Endodermal cell (in vitro differentiated cells): ENCODE data around the gene IFIT1. TPM values are rescaled to one million over a fixed set of nuclear protein-coding genes. Genes with fewer than 3 reads are reported as not detected.
"Not testable (repeated sequence)": the region's sequence is repeated elsewhere in the genome, so short reads cannot be mapped to it uniquely, and the experiment has no call there.

Experiments used
- DNase-seq: peaks from one replicate; pipeline ENCODE4 v3.0.0-alpha.2; 2017
- H3K27ac ChIP-seq: 2 replicates; pipeline ENCODE4 v1.5.1; 2013; ENCODE audit warnings: mild to moderate bottlenecking, low read depth, low read length, moderate library complexity
- H3K27me3 ChIP-seq: 2 replicates; pipeline ENCODE4 v1.6.1; 2013; ENCODE audit warnings: mild to moderate bottlenecking, low read length, moderate library complexity; ENCODE audit not compliant: insufficient read depth, control insufficient read depth, poor library complexity, severe bottlenecking
- H3K36me3 ChIP-seq: 2 replicates; pipeline ENCODE4 v1.7.0; 2013; ENCODE audit warnings: mild to moderate bottlenecking, low read length, moderate library complexity; ENCODE audit not compliant: control insufficient read depth, insufficient read depth
- H3K4me1 ChIP-seq: one replicate; pipeline ENCODE4 v1.7.0; 2013; ENCODE audit warnings: low read length; ENCODE audit not compliant: control insufficient read depth, insufficient read depth
- H3K4me3 ChIP-seq: 2 replicates; pipeline ENCODE4 v1.5.1; 2013; ENCODE audit warnings: mild to moderate bottlenecking, low read length, moderate library complexity
- H3K9ac ChIP-seq: 2 replicates; pipeline ENCODE4 v1.6.1; 2013; ENCODE audit warnings: mild to moderate bottlenecking, low read length, moderate library complexity; ENCODE audit not compliant: poor library complexity, severe bottlenecking; ENCODE audit errors: extremely low read depth
- H3K9me3 ChIP-seq: 2 replicates; pipeline ENCODE4 v1.6.1; 2013; ENCODE audit warnings: mild to moderate bottlenecking, low read length, moderate library complexity; ENCODE audit not compliant: control insufficient read depth
- H3K27ac Mint-ChIP-seq: 2 replicates; pipeline ENCODE4 v1.8.0; 2020; ENCODE audit warnings: mixed read lengths
- H3K27me3 Mint-ChIP-seq: 2 replicates; pipeline ENCODE4 v1.8.0; 2021; ENCODE audit warnings: mild to moderate bottlenecking, mixed read lengths; ENCODE audit not compliant: insufficient read depth
- H3K36me3 Mint-ChIP-seq: 2 replicates; pipeline ENCODE4 v1.8.0; 2020; ENCODE audit warnings: low read depth, mixed read lengths
- H3K4me1 Mint-ChIP-seq: 2 replicates; pipeline ENCODE4 v1.8.0; 2020; ENCODE audit warnings: mixed read lengths
- H3K4me3 Mint-ChIP-seq: 2 replicates; pipeline ENCODE4 v1.8.0; 2020; ENCODE audit warnings: mild to moderate bottlenecking, moderate library complexity, mixed read lengths
- H3K9me3 Mint-ChIP-seq: 2 replicates; pipeline ENCODE4 v1.8.0; 2020; ENCODE audit warnings: mild to moderate bottlenecking, mixed read lengths
- WGBS, 2 experiments: methylation state at CpG; one replicate each; pipeline versions ENCODE4 v1.1.5 to v1.1.7; 2013; ENCODE audit warnings: missing lambda C conversion rate in 2 of 2, mixed read lengths in 1 of 2; ENCODE audit not compliant: insufficient coverage in 1 of 2, insufficient read length in 1 of 2; 5-methylcytosine and 5-hydroxymethylcytosine counted together
- total RNA-seq, 2 donors: library from RNA; stranded (reverse); fragmentation: NEBNext Ultra II Directional in 1 of 2; extraction: Animal tissue kit (Norgen Biotek cat#: 25700) in 1 of 2; gene quantifications; 2 replicates in 1 of 2; 3 replicates in 1 of 2; pipeline ENCODE4 v1.2.1, GENCODE V29; 2021
- TF ChIP-seq, protein P1 (sequence below): fragments of 200-600 bp; sonication (generic); conservative IDR thresholded peaks from 2 replicates; pipeline ENCODE4 v1.5.0; 2021; ENCODE audit warnings: antibody characterized with exemption, mild to moderate bottlenecking

IFIT1 gene
- total RNA-seq, 2 donors from 2014 or later, result 0.59 TPM; not detected in 1

DNA sequence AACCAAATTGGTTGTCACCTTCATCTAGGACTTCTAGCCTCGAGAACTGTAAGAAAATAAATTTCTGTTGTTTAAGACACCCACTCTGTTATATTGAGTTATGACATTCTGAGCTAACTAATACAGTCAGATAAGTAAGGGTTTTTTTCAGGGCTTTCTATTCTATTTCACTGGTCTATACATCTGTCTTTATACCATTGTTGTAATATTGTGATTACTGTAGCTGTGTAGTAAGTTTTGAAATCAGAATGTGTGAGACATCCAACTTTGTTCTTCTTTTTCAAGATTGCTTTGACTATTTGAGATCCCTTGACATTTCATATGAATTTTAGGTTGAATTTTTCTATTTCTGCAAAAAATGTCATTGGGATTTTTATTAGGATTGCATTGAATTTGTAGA is 7.5 kb downstream of the IFIT1 start:
- Mint-ChIP-seq H3K9me3 (peaks cover 27% of the 10 kb centered on the region), H3K36me3 (peaks cover 3% of the 10 kb centered on the region), H3K4me1 (no peaks in the 10 kb centered on the region), H3K4me3 (no peak overlapping the region), H3K27me3 (no peaks in the 10 kb centered on the region), H3K27ac (no peak overlapping the region)
- Histone ChIP-seq H3K4me3 (no peak overlapping the region), H3K27ac (no peak overlapping the region), H3K9me3 (peaks cover 4% of the 10 kb centered on the region), H3K36me3 (no peaks in the 10 kb centered on the region), H3K27me3 (no peaks in the 10 kb centered on the region), H3K9ac (no peak overlapping the region), H3K4me1 (no peaks in the 10 kb centered on the region)
- TF ChIP-seq, protein P1, sequence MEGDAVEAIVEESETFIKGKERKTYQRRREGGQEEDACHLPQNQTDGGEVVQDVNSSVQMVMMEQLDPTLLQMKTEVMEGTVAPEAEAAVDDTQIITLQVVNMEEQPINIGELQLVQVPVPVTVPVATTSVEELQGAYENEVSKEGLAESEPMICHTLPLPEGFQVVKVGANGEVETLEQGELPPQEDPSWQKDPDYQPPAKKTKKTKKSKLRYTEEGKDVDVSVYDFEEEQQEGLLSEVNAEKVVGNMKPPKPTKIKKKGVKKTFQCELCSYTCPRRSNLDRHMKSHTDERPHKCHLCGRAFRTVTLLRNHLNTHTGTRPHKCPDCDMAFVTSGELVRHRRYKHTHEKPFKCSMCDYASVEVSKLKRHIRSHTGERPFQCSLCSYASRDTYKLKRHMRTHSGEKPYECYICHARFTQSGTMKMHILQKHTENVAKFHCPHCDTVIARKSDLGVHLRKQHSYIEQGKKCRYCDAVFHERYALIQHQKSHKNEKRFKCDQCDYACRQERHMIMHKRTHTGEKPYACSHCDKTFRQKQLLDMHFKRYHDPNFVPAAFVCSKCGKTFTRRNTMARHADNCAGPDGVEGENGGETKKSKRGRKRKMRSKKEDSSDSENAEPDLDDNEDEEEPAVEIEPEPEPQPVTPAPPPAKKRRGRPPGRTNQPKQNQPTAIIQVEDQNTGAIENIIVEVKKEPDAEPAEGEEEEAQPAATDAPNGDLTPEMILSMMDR, result no peak
- no peak for DNase-seq
- 100% methylated on average over 1 of the region's 1 CpG; no CpG with 5 or more reads in 1 of the 2 experiments for WGBS, 2 experiments

DNA sequence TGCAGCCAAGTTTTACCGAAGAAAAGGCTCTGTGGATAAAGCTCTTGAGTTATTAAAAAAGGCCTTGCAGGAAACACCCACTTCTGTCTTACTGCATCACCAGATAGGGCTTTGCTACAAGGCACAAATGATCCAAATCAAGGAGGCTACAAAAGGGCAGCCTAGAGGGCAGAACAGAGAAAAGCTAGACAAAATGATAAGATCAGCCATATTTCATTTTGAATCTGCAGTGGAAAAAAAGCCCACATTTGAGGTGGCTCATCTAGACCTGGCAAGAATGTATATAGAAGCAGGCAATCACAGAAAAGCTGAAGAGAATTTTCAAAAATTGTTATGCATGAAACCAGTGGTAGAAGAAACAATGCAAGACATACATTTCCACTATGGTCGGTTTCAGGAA is 10.6 kb downstream of the IFIT1 start:
- Mint-ChIP-seq H3K27me3 (no peaks in the 10 kb centered on the region), H3K4me1 (no peaks in the 10 kb centered on the region), H3K36me3 (peaks cover 1% of the 10 kb centered on the region), H3K4me3 (no peak overlapping the region), H3K27ac (no peak overlapping the region), H3K9me3 (peaks cover 14% of the 10 kb centered on the region)
- H3K36me3 ChIP-seq, result no peaks in the 10 kb centered on the region
- H3K4me3 ChIP-seq, result no peak overlapping the region
- H3K27me3 ChIP-seq, result no peaks in the 10 kb centered on the region
- TF ChIP-seq, protein P1, result no peak
- no peak for DNase-seq
- H3K9me3 ChIP-seq, result no peaks in the 10 kb centered on the region
- no peak overlapping the region for H3K27ac ChIP-seq
- no peaks in the 10 kb centered on the region for H3K4me1 ChIP-seq
- H3K9ac ChIP-seq, result no peak overlapping the region
- 94 to 100% methylated on average over 1 to 2 of the region's 2 CpGs for WGBS, 2 experiments

DNA sequence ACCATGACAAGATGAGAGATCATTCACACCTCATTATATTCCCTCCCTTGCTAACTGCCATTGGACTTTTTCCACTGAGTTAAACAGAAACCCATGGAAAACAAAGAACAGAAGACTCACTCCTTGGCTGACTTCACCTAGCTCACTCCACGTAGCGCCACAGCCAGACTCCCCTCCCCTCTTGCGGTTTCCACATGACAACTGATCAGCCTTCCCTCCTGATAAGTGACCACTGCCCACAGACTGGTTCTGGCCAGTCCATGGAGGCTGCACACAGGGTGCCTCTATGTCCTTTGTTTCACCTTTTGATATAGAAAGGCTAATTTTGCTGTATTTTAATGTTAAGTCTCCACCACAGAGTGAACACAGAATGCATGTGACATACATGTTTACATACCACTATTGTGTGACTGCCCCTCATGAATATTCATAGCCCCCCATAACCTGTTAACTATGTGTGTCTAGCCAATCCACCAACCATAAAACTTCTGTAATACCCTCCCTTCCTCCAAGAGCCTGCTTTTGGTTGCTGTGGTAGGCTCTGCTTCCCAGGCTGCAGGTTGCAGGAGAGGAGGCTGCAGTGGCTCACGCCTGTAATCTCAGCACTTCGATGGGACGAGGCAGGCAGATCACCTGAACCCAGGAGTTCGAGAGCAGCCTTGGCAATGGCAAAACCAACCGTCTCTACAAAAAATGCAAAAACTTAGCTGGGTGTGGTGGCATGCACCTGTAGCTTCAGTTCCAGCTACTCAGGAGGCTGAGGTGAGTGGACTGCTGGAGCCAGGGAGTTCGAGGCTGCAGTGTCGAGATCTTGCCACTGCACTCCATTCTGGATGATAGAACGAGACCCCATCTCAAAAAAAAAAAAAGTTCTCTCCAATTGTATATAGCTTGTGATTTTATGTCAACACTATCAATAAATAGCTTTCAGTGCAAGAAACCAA is 12.0 kb downstream of the IFIT1 start:
- Mint-ChIP-seq H3K27ac (no peak overlapping the region), H3K4me1 (peaks cover 5% of the 10 kb centered on the region), H3K27me3 (no peaks in the 10 kb centered on the region), H3K36me3 (no peaks in the 10 kb centered on the region), H3K4me3 (no peak overlapping the region), H3K9me3 (peaks cover 6% of the 10 kb centered on the region)
- Histone ChIP-seq H3K27me3 (no peaks in the 10 kb centered on the region), H3K9me3 (no peaks in the 10 kb centered on the region), H3K4me3 (no peak overlapping the region), H3K27ac (no peak overlapping the region), H3K9ac (no peak overlapping the region), H3K36me3 (no peaks in the 10 kb centered on the region), H3K4me1 (no peaks in the 10 kb centered on the region)
- 87 to 100% methylated on average over 2 to 10 of the region's 11 CpGs for WGBS, 2 experiments
- TF ChIP-seq, protein P1, result no peak
- no peak for DNase-seq

DNA sequence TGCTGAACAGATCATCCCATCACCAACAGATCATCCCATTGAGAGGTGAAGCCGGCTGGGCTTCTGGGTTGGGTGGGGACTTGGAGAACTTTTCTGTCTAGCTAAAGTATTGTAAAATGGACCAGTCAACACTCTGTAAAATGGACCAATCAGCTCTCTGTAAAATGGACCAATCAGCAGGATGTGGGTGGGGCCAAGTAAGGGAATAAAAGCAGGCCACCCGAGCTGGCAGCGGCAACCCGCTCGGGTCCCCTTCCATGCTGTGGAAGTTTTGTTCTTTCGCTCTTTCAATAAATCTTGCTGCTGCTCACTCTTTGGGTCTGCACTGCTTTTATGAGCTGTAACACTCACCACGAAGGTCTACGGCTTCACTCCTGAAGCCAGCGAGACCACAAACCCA is 13.8 kb downstream of the IFIT1 start:
- WGBS, 2 experiments, result 88 to 97% methylated on average over 4 to 9 of the region's 9 CpGs
- not testable (repeated sequence) for H3K36me3 ChIP-seq, H3K27me3 ChIP-seq, H3K36me3 Mint-ChIP-seq, H3K27me3 Mint-ChIP-seq, H3K4me1 Mint-ChIP-seq, H3K4me1 ChIP-seq, H3K4me3 Mint-ChIP-seq, H3K9me3 ChIP-seq, H3K27ac Mint-ChIP-seq, H3K9ac ChIP-seq, DNase-seq, H3K27ac ChIP-seq, H3K4me3 ChIP-seq, H3K9me3 Mint-ChIP-seq

DNA sequence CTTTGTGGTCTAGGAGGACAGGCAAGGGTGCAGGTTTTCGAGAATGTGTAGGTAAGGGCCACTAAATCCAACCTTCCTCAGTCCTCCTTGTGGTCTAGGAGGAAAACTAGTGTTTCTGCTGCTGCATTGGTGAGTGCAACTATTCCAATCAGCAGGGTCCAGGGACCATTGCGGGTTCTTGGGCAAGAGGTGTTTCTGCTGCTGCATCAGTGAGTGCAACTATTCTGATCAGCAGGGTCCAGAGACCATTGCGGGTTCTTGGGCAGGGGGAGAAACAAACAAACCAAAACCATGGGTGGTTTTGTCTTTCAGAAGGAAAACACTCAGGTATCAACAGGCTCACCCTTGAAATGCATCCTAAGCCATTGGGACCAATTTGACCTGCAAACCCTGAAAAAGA is 15.4 kb downstream of the IFIT1 start:
- H3K9ac ChIP-seq, H3K4me1 ChIP-seq, H3K9me3 ChIP-seq, H3K4me3 ChIP-seq, H3K27ac Mint-ChIP-seq, DNase-seq, H3K4me3 Mint-ChIP-seq, H3K36me3 ChIP-seq, H3K27ac ChIP-seq, H3K27me3 Mint-ChIP-seq, H3K4me1 Mint-ChIP-seq, H3K36me3 Mint-ChIP-seq, H3K27me3 ChIP-seq: not testable (repeated sequence)
- H3K9me3 Mint-ChIP-seq, result peaks cover 15% of the 10 kb centered on the region
- WGBS, 2 experiments, result 93 to 100% methylated on average over 2 to 3 of the region's 3 CpGs
